Spinal cord (tissue), 10 donors: Measurements from ENCODE around the gene GPC6. TPM values are rescaled to one million over a fixed set of nuclear protein-coding genes. Genes with fewer than 3 reads are reported as not detected.

ENCODE experiments used
- DNase-seq, 6 donors: peaks; one replicate each; pipeline versions ENCODE4 v3.0.0 to v3.0.0-alpha.2; 2013 to 2015; ENCODE audit warnings: low spot score in 6 of 6, low read depth in 4 of 6
- H3K27ac ChIP-seq: one replicate; pipeline ENCODE4 v1.5.1; 2013; ENCODE audit warnings: low read depth, low read length, control low read depth
- H3K27me3 ChIP-seq: one replicate; pipeline ENCODE4 v1.6.1; 2013; ENCODE audit warnings: low read length; ENCODE audit not compliant: control insufficient read depth, insufficient read depth
- H3K36me3 ChIP-seq: one replicate; pipeline ENCODE4 v1.6.1; 2013; ENCODE audit warnings: low read length; ENCODE audit not compliant: control insufficient read depth, insufficient read depth
- H3K4me1 ChIP-seq: one replicate; pipeline ENCODE4 v1.6.1; 2013; ENCODE audit warnings: low read length; ENCODE audit not compliant: control insufficient read depth, insufficient read depth
- H3K4me3 ChIP-seq: one replicate; pipeline ENCODE4 v1.5.1; 2013; ENCODE audit warnings: low read depth, low read length, control low read depth
- H3K9me3 ChIP-seq: one replicate; pipeline ENCODE4 v1.6.1; 2013; ENCODE audit warnings: low read length; ENCODE audit not compliant: control insufficient read depth, insufficient read depth
- WGBS: methylation state at CpG from one replicate; pipeline ENCODE4 v1.1.5; 2013; ENCODE audit warnings: missing lambda C conversion rate; ENCODE audit not compliant: insufficient coverage; 5-methylcytosine and 5-hydroxymethylcytosine counted together
- polyA plus RNA-seq, 2 donors: library from polyadenylated mRNA; unstranded; fragments of 120-200 nt; gene quantifications; one replicate each; pipeline ENCODE4 v1.2.1, GENCODE V29; 2013; ENCODE audit not compliant: insufficient read length in 2 of 2
- small RNA-seq: library from RNA; depleted of rRNA; stranded (forward); fragments of <200 nt; gene quantifications from one replicate; pipeline ENCODE3, GENCODE V24; 2014; ENCODE audit warnings: low replicate concordance
- total RNA-seq, 2 donors: library from RNA; depleted of rRNA in 1 of 2; stranded (reverse); fragments of 120-200 nt in 1 of 2; fragments of >200 nt in 1 of 2; gene quantifications; one replicate each; pipeline versions ENCODE4 v1.2.3 to v1.2.4, GENCODE V29; 2013 to 2014
- donor health status: healthy.

GPC6 gene
- total and polyA plus RNA-seq, 4 donors, result 19.8 to 109 (median 46.0) TPM

DNA sequence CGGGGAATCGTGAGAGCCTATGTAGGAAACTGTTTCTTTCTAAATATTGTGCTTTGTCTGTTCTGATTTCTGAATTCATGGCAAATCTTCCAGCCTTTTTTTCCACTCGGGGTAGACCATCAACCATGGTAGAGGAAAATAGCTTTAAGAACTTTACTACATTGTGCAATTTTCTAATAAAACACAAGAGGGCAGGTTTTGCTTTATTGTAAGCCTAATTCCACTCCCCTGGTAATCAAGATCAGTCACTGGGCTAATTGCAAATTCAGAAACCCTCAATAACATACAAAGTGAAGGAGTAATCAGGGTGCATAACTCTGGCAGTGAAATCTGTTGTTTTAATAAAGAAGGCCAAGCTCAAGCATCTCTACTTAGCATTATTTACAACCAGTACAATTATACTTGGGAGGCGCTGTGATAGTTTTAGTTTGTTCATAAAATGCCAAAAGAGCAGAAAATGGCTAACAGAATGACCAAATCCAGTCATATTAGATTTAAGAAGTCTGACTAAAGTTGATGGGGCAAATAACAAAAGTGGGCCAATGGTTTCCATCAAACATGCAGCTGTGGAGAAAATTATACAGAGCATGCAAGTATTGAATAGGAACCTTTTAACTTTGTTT lies 1209.1 kb downstream of the GPC6 start:
- Histone ChIP-seq H3K9me3 (no peaks in the 10 kb centered on the region), H3K36me3 (no peaks in the 10 kb centered on the region), H3K4me3 (no peak overlapping the region), H3K27me3 (no peaks in the 10 kb centered on the region), H3K4me1 (no peaks in the 10 kb centered on the region), H3K27ac (no peak overlapping the region)
- WGBS, result no CpG with 5 or more reads among the region's 4 CpGs
- DNase-seq, result peak in 3 of 6 donors; percentile 49 to 88 (median 80)

GRCh38 chr13:94444826-94445225 lies 1218.2 kb downstream of the GPC6 start:
- no peak for DNase-seq
- no peaks in the 10 kb centered on the region for H3K9me3 ChIP-seq
- H3K27ac ChIP-seq, result no peak overlapping the region
- no peaks in the 10 kb centered on the region for H3K36me3 ChIP-seq
- no peaks in the 10 kb centered on the region for H3K4me1 ChIP-seq
- H3K4me3 ChIP-seq, result no peak overlapping the region
- no peaks in the 10 kb centered on the region for H3K27me3 ChIP-seq

GRCh38 chr13:94454334-94454733 lies 1227.7 kb downstream of the GPC6 start:
- Histone ChIP-seq H3K36me3 (no peaks in the 10 kb centered on the region), H3K27me3 (no peaks in the 10 kb centered on the region), H3K9me3 (no peaks in the 10 kb centered on the region), H3K27ac (no peak overlapping the region), H3K4me1 (no peaks in the 10 kb centered on the region), H3K4me3 (no peak overlapping the region)
- peak in 1 of 6 donors; percentile 16 for DNase-seq

DNA sequence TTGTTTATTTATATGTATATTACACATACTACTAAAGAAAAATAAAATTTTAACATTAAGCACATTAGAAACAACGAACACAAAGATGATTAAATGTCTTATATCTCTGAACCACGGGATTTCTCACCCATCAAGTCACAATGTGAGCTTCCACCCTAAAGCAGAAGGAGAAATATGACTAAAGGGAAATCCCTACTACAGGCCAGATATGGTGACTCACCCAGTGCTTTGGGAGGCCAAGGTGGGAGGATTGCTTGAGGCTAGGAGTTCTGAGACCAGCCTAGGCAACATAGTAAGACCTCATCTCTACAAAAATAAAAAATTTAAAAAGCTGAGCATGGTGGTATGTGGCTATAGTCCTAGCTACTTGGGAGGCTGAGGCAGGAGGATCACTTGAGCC lies 1228.3 kb downstream of the GPC6 start:
- DNase-seq, result no peak
- H3K27ac ChIP-seq, result no peak overlapping the region
- no peaks in the 10 kb centered on the region for H3K27me3 ChIP-seq
- no peaks in the 10 kb centered on the region for H3K9me3 ChIP-seq
- no peaks in the 10 kb centered on the region for H3K36me3 ChIP-seq
- H3K4me3 ChIP-seq, result no peak overlapping the region
- no CpG with 5 or more reads among the region's 2 CpGs for WGBS
- no peaks in the 10 kb centered on the region for H3K4me1 ChIP-seq

GRCh38 chr13:94455414-94455813 lies 1228.8 kb downstream of the GPC6 start:
- no peak overlapping the region for H3K27ac ChIP-seq
- H3K9me3 ChIP-seq, result no peaks in the 10 kb centered on the region
- H3K27me3 ChIP-seq, result no peaks in the 10 kb centered on the region
- DNase-seq, result no peak
- no peak overlapping the region for H3K4me3 ChIP-seq
- no peaks in the 10 kb centered on the region for H3K36me3 ChIP-seq
- no CpG with 5 or more reads among the region's 2 CpGs for WGBS
- H3K4me1 ChIP-seq, result no peaks in the 10 kb centered on the region

Small RNA genes within 50 kb of the gene (small RNA-seq; reads per million reads assigned to genes)
- gene RNA5SP35, result not detected
